DMS79 (cell line): ENCODE results near the gene CAPS2.
A peak's percentile ranks its signal among the peaks of the same experiment; 100 is the strongest.
"Not testable (repeated sequence)": the region's sequence is repeated elsewhere in the genome, so short reads cannot be mapped to it uniquely, and the experiment has no call there.

Source experiments
- DNase-seq: peaks from one replicate; lab custom pipeline; 2025; lab: John Stamatoyannopoulos, UW

Gene CAPS2

DNA sequence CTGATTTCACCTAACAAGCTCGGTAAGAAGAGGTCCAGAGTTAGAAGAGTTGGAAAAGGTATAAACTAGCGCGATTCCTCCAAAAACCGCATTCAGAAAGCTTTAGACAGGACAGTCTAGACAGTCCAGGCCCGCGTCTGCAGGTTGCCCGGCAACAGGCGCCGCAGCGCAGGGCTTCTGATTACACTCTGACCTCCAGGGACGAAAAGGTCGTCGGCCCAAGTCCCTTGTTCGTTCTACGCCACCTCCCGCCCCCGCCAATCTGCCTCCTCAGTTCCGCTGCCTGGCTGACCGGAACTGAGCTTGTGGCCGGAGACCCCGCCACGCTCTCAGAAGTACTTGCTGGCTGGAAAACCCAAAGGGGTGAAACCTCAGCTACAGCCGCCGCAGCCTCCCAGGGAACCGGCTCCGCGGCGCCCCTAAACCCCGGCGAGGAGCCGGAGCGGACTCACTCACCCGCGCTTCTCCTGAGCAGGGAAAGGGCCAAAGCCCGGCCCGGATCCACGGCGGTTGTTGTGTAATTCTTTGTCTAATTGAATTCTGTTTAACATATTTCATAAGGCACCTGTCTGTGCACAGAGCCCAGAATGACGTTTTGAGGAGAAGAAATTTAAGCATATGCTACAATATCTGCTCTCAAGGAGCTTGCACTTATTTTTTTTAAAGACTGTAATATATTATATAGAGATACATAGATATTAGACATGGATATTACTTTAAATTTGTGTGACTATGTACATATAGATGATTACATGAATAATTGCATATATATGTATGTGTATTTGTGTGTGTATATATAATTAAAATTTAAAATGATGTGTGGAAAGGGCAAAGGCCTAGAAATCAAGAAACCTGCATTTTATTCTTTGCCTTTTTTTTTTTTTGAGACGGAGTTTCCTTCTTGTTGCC is at the start of gene CAPS2:
CAPS2 (minus strand) TSS at position 407 of the 909 bp plus-strand sequence. CDS start 3,826 bp downstream, outside the sequence.
- DNase-seq = peak; percentile 53

DNA sequence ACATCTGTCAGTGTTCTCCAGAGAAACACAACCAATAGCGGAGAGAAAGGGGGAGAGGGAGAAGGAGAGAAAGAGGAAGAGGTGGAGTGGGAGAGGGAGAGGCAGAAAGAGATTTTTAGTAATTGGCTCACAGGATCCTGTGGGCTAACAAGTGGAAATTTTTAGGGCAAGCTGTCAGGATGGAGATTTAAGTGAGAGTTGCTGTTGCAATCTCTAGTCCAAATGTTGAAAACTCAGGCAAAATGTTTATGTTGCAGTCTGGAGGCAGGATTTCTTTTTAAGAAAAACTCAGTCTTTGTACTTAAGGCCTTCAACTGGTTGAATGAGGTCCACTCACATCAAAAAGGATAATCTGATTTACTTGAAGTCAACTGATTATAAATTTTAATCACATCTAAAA is 48.2 kb upstream of the CAPS2 start:
- DNase-seq = no peak

DNA sequence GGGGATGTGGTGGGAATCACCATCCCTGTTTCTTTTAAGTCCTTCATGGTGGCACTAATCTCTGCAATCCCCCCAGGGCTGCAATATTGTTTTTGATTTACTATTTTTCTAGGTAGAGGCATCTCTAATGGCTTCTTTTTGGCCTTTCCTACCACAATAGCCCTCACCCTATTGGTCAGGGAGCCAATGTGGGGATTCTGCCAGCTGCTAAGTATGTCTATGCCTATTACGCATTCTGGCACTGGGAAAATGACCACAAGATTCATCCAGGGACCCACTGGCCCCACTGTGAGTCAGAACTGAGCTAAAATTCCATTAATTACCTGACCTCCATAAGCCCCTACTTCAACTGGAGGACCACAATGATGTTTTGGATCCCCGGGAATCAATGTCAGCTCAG is 44.8 kb upstream of the CAPS2 start:
- no peak for DNase-seq

DNA sequence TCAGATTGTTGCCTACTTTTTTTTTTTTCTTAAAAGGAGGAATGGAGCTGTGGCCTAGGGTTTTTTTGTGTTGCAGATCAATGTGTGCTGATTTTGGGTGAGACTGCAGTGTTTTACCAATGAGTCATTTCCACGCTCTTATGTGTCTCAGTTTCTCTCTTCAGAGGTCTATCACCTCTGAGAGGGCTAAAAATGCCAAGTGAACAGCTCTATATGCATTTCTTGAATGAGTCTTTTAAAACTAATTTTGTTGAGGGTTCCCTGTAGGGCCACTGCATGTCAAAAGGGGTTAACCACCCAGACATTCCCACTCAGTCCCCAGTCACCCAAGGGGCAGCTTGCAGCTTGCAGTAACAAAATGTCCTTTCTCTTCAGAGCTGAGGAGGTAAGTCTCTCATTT is 36.5 kb upstream of the CAPS2 start:
- DNase-seq = no peak

DNA sequence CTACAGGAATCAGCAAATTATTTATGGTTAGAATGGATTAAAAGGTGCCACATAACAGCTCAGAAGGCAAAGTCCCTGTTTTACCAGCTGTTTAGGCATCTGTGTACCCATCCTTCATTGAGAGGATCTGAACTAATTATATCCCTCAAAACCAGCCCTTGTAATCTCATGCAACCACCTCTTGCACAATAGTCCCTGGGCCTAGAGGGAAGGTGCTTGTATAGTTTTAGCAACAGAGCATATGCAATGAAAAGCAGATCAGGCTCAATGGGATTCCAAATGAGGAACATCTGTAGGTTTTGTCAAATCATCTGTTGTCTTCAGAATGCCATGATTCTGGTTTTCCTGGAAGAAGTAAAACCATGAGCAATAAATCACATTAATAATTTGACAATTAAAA is 34.8 kb upstream of the CAPS2 start:
- DNase-seq = no peak

DNA sequence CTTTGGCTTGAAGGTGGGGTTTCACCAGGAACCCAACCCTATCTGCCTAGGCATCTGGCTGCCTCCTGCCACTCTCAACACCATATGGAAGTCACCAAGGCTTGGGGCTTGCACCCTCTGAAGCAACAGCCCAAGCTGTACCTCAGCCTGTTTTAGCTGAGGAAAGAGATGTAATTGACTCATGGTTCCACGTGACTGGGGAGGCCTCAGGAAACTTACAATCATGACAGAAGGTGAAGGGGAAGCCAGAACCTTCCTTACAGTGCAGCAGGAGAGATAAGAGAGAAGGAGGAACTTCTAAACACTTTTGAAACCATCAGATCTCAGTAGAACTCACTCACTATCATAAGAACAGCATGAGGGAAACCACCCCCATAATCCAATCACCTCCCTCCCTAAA is 31.3 kb upstream of the CAPS2 start:
- no peak for DNase-seq

DNA sequence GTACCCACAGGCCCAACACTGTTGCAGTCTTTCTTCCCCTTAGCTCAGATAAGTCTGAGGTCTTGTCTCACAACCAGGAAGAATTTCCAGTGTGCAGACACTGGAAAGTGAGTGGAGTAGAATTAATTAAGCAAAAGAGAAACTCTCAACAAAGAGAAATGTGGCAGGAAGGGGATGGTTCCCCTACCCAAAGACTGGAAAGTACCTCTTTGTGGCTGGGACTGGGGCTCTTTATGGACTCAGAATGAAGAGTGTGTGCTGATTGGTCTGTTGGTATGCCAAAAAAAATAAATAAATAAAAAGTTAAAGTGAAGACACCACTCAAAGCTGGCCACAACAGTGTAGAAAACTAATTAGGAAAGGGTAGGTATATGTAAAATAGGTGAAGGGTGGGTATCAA is 30.8 kb upstream of the CAPS2 start:
- no peak for DNase-seq

DNA sequence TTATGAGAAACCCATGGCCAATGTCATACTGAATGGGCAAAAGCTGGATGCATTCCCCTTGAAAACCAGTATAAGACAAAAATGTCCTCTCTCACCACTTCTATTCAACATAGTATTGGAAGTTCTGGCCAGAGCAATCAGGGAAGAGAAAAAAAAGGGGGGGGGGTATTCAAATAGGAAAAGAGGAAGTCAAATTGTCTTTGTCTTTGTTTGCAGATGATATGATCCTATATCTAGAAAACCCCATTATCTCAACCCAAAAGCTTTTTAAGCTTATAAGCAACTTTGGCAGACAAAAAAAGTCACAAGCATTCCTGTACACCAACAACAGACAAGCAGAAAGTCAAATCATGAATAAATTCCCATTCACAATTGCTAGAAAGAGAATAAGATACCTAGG is 23.9 kb upstream of the CAPS2 start:
- DNase-seq = no peak

DNA sequence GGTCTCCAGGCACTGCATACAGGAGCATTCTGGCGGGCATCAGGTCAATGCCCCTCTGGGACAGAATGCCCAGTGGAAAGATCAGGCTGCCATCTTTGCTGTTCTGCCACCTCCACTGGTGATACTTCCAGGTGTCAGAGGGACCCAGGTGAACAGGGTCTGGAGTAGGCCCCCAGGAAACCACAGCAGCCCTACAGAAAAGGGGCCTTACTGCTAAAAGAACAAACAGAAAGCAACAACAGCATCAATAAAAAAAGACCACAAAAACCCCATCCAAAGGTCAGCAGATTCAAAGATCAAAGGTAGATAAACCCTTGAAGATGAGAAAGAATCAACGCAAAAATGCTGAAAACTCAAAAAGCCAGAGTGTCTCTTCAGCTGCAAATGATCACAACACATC is 20.3 kb upstream of the CAPS2 start:
- DNase-seq = no peak

DNA sequence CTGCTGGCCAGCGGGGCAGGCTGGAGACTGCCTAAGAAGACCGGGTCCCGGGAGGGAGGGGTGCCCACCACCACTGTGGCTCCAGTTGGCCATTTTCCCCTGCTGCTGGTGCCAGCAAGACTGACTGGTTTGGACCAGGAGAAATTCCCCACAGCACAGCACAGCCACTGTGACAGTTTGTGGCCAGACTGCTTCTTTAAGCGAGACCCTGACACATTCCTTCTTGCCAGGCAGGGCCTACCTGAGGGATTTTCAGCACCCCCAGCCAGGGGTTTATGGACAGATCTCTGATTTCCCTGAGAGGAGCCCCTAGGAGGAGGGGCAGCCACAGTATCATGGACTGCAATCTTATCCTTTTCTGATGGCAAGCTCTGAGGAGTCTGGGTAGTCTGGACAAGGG is 19.8 kb upstream of the CAPS2 start:
- no peak for DNase-seq

DNA sequence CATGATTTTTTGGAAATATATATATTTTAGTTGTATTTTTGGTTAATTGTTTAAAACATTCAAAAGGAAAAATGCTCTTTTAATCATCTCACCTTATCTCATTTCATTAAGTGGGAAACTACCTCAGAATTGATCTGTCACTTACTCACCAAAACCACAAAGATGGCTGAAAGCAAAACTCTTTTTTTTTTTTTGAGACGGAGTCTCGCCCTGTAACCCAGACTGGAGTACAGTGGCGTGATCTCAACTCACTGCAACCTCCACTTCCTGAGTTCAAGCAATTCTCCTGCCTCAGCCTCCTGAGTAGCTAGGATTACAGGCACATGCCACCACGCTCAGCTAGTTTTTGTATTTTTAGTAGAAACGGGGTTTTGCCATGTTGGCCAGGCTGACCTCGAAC is 16.1 kb upstream of the CAPS2 start:
- DNase-seq = not testable (repeated sequence)

DNA sequence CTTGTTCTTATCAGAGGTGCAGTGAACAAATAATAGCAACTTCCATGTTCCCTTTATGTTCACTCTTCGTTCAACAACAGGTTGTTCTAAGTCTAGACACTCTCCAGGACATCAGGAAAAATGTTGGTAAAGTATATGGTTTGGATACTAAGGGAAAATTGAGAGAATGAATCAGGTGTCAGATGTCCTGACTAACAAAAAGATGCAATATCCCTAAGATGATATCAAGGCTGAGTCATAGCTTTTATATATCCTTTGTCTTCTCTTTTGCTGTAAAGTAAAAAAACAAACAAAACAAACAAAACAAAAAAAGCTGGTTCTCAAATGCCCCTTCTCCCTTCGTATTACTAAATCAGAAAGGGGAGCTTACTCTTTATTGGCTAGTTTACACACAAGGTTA is 15.4 kb upstream of the CAPS2 start:
- no peak for DNase-seq

DNA sequence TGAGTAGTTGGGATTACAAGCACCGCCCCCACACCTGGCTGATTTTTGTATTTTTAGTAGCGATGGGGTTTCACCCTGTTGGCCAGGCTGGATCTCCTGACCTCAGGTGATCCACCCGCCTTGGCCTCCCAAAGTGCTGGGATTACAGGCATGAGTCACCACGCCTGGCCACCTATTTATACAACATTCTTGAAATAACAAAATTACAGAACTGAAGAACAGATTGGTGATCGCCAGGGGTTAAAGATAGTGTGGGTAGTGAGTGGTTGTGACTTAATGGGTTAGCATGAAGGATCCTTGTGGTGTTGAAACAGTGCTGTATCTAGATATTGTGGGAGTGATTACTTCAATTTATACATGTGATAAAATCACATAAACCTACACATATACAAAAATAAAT is 11.7 kb upstream of the CAPS2 start:
- DNase-seq = no peak

DNA sequence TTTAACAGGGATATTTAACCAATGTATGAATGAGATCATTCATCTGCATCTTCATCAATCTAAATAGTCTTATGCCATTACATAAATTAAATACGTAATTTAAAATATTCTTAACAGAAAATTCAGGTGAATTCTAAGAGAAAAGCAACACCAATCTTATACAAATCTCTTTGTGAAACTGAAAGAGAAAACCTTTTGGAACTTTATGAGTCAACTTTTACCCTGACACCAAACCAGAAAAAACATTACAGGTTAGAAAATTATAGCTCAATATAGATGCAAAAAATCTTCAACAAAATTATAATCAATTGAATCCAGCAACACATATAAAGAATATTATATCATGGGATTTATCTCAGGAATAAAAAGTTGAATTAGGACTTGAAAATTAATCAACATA is 7.8 kb upstream of the CAPS2 start:
- DNase-seq = no peak

DNA sequence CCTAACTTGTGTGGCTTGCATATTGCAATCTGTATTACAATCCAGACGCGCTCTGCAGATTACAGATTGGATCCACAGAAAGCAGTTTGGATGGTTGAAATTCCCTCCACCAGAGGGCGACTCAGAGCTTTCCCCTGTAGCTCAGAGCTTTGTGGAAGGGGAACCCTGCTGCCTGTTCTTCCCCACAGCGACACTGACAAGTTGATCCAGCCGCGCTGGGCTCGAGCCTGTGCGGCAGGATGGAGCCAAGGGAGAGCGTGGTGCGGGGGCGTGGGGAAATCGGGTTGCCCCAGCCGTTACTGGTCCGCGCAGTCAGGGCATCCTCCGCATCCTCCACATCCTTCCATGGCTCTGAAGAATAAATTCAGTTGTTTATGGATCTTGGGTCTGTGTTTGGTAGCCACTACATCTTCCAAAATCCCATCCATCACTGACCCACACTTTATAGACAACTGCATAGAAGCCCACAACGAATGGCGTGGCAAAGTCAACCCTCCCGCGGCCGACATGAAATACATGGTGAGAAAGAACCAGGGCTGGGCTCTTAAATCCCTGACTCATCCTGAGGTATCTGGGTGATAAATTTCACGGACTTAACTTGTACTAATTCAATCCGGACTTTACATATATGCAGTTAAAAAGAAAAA is 4.4 kb upstream of the CAPS2 start, which contains the start of gene GLIPR1L1:
GLIPR1L1 (plus strand) TSS at position 287 of the 647 bp plus-strand sequence; CDS start at position 346, 59 bp downstream.
- no peak for DNase-seq

DNA sequence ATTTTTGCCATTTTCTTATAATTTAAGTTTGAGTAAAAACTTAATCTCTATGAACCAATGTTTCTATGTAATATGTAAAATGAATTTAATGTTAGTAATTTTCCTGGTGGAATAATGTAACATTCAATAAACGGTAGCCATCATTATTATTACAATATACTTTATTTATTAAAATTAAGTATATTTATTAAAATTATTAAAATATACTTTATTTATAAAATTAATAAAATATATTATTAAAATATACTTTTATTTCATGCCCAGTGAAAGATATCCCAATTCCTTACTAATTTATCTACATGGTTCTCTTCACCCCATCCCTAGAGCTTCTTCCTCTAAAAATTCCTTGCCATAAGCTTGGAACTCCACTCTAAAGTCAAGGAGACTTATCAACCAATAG is 2.5 kb downstream of the CAPS2 start:
- no peak for DNase-seq

DNA sequence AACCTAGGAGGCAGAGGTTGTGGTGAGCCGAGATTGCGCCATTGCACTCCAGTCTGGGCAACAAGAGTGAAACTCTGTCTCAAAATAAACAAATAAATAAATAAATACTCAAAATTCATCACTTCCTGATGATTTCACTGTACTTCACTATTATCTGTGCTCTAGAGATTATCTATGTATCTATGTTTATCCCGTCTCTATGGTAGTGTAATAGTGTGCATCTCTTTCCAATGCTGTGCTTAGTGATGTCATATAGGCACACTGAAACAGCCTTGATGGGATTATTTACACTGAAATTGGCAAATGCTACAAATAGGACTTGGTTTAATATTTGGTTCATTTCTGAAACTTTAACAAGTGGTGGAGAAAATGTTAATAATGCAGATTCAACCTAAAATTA is 6.5 kb downstream of the CAPS2 start:
- no peak for DNase-seq

DNA sequence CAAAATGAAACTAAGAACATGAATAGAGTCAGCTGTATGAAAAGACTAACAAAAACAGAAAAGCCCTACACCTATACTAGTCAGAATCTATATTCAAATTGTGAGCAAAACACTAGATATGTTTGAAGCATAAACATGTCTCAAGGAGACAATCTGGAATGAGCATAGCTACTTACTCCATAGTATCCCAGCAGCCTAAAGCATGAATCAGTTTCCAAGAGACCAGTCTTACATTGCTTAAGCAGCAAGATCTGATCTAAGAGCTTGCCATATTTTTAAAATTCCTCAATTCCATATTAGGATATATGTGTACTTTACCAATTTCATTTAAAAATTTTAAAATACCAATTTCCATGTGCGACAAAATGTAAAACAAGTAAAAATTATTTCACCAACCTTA is 7.7 kb downstream of the CAPS2 start:
- no peak for DNase-seq

DNA sequence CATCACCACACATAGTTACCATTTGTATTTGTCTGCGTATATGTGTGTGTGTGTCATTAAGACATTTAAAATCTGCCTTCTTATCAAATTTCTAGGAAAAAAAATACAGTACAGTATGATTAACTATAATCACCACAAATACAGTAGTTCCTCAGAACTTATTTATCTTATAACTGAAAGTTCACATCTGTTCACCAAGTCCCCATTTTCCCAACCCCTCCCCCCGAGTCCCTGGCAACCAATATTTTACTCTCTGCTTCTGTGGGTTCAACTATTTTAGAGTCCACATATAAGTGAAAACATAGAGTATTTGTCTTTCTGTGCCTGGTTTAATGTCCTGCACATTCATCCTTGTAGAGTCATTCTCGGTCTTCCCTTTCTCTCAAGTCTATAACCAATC is 12.3 kb downstream of the CAPS2 start:
- DNase-seq = no peak

DNA sequence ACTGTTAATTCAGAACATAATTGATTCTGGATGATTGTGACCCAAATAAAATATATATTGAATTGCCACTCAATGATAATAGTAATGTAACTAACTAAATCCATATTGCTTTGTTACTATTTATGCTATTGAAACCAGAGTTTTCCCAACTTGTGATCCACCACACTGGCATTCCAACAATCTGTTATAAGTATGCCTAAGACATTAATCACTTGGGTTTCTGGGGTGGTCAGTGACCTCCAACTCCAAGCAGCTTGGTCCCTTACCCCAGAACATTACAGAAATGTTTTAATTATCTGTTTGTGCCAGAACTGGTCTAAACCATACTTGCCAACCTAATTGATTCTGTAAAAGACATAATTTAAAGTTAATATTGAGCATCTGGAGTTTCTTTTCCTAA is 14.6 kb downstream of the CAPS2 start:
- DNase-seq = no peak

DNA sequence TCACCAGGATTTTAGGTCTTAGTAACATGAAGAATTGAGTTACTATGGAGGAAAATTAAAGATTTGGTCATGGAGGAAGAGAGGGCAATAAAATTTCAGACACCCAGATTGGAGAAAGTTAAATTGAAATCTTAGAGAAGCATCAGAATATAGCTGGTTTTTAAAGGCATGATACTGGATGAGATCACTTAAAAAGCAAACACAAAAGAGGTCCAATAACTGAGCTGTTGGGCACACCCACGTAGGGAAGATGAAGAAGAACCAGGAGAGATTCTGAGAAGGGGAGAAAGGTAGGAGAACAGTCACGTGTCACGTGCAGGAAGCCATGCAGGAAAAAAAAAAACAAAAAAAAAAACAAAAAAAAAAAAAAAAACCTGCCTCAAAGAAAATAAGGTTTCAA is 18.8 kb downstream of the CAPS2 start:
- no peak for DNase-seq

DNA sequence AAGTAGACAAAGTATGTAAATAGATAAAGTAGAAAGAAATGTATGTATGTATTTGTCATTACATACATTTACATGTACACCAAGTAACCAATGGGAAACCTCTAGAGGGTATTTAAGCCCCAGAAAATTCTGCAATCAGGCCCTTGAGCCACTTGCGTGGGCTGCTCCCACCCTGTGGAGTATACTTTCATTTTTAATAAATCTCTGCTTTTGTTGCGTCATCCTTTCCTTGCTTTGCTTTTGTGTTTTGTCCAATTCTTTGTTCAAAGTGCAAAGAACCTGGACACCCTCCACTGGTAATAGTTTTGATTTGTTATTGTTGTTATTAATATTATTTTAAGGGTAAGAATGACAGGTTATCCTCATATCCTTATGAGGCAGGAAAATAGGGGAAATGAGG is 21.8 kb downstream of the CAPS2 start:
- no peak for DNase-seq
